ENCODE measurements around the gene ISCA1.

Gene ISCA1

DNA sequence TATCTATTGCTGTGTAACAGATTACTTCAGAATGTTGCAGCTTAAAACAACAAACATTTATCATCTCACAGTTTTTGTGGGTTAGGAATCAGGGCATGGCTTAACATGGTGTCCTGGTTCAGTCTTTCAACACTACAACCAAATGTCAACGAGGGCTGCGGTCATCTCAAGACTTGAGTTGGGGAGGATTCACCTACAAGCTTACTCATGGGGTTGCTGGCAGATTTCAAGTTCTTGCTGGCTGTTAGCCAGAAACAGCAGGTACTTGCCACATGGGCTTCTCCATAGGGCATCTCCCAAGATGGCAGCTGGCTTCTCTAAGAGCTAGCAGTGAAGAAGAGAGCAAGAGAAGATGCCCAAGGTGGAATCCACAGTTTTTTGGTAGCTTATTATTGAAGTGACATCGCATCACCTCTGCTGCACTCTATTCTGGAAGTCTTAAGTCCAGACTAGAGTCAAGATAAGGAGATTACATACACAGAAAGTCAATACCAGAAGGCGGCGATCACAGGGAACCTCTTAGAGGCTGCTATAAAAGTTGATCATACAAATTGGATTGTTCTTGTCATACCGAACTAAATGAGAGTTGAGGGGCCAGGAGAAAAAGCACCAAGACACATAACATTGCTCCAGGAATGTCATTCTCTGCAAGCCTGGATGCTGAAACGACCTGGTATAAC is 65.1 kb downstream of the ISCA1 start:
- FAIRE-seq = no peak
